OCI-M2 (cell line): Measurements from ENCODE around the gene EZH1.
A peak's percentile ranks its signal among the peaks of the same experiment; 100 is the strongest.
"Not testable (repeated sequence)": the region's sequence is repeated elsewhere in the genome, so short reads cannot be mapped to it uniquely, and the experiment has no call there.

Experiments
- DNase-seq: peaks from one replicate; lab custom pipeline; 2025; ENCODE audit not compliant: unreplicated experiment; lab: John Stamatoyannopoulos, UW

The EZH1 gene

GRCh38 chr17:42773290-42774035 is 28.6 kb upstream of the EZH1 start, which contains the start of gene VPS25:
TSS of gene VPS25 (plus strand) at chr17:42773449. CDS start at chr17:42773476, 27 bp downstream.
- DNase-seq: peak; percentile 58

- DNase-seq: no peak
Measured at GRCh38 chr17:42772945-42773289, 28.1 kb upstream of the EZH1 start.

GRCh38 chr17:42769964-42770363 is 25.1 kb upstream of the EZH1 start:
- not testable (repeated sequence) for DNase-seq

- DNase-seq: not testable (repeated sequence)
Measured at GRCh38 chr17:42768006-42768405, 23.2 kb upstream of the EZH1 start.

GRCh38 chr17:42767512-42767911 is 22.7 kb upstream of the EZH1 start:
- no peak for DNase-seq

GRCh38 chr17:42766124-42766523 is 21.3 kb upstream of the EZH1 start:
- no peak for DNase-seq

- no peak for DNase-seq
Measured at GRCh38 chr17:42761638-42762037, 16.8 kb upstream of the EZH1 start.

GRCh38 chr17:42760652-42761581 is 16.1 kb upstream of the EZH1 start, which contains the start of gene RAMP2:
TSS of gene RAMP2 (plus strand) at chr17:42761227. CDS start at chr17:42761262, 35 bp downstream.
- no peak for DNase-seq

GRCh38 chr17:42759982-42760651 is 15.3 kb upstream of the EZH1 start:
- no peak for DNase-seq

GRCh38 chr17:42754782-42755181 is 9.9 kb upstream of the EZH1 start:
- DNase-seq: no peak

GRCh38 chr17:42751628-42752027 is 6.8 kb upstream of the EZH1 start:
- DNase-seq: no peak

GRCh38 chr17:42750739-42751344 is 6.0 kb upstream of the EZH1 start:
- peak; percentile 49 for DNase-seq

- no peak for DNase-seq
Measured at GRCh38 chr17:42748908-42749798, 4.3 kb upstream of the EZH1 start.

GRCh38 chr17:42748202-42748907 is 3.5 kb upstream of the EZH1 start:
- DNase-seq: no peak

GRCh38 chr17:42744283-42744805 is 496 bp downstream of the EZH1 start:
- no peak for DNase-seq

GRCh38 chr17:42743595-42744282 is 1.1 kb downstream of the EZH1 start:
- DNase-seq: no peak

- DNase-seq: not testable (repeated sequence)
Measured at GRCh38 chr17:42742916-42743315, 1.9 kb downstream of the EZH1 start.

GRCh38 chr17:42740699-42741098 is 4.1 kb downstream of the EZH1 start:
- DNase-seq: no peak
